GM19438 (cell line): Measurements from ENCODE around the gene FOXP1.
"Not testable (repeated sequence)": the region's sequence is repeated elsewhere in the genome, so short reads cannot be mapped to it uniquely, and the experiment has no call there.

Experiments used
- ATAC-seq: cut with Tn5 transposase; IDR thresholded peaks from one replicate; pipeline ENCODE4 v1.9.1; 2021; ENCODE audit warnings: low read depth; ENCODE audit not compliant: unreplicated experiment

The FOXP1 gene

GRCh38 chr3:71355862-71356261, 227.7 kb downstream of the FOXP1 start:
- no peak for ATAC-seq

- no peak for ATAC-seq
Observed at GRCh38 chr3:71355037-71355436, 228.5 kb downstream of the FOXP1 start.

GRCh38 chr3:71351403-71352149, 232.0 kb downstream of the FOXP1 start:
- ATAC-seq = no peak

- ATAC-seq = no peak
Observed at GRCh38 chr3:71350998-71351397, 232.5 kb downstream of the FOXP1 start.

- ATAC-seq = no peak
Observed at GRCh38 chr3:71348831-71349230, 234.7 kb downstream of the FOXP1 start.

- no peak for ATAC-seq
Observed at GRCh38 chr3:71348001-71348632, 235.4 kb downstream of the FOXP1 start.

GRCh38 chr3:71346061-71346460, 237.5 kb downstream of the FOXP1 start:
- ATAC-seq = no peak

- ATAC-seq = no peak
Observed at GRCh38 chr3:71345429-71346040, 238.0 kb downstream of the FOXP1 start.

- no peak for ATAC-seq
Observed at GRCh38 chr3:71341721-71342120, 241.8 kb downstream of the FOXP1 start.

- no peak for ATAC-seq
Observed at GRCh38 chr3:71339049-71339448, 244.5 kb downstream of the FOXP1 start.

- no peak for ATAC-seq
Observed at GRCh38 chr3:71332813-71333212, 250.7 kb downstream of the FOXP1 start.

- ATAC-seq = no peak
Observed at GRCh38 chr3:71330909-71331308, 252.6 kb downstream of the FOXP1 start.

GRCh38 chr3:71330505-71330904, 253.0 kb downstream of the FOXP1 start:
- no peak for ATAC-seq

- no peak for ATAC-seq
Observed at GRCh38 chr3:71329817-71330216, 253.7 kb downstream of the FOXP1 start.

GRCh38 chr3:71328926-71329325, 254.6 kb downstream of the FOXP1 start:
- no peak for ATAC-seq

- no peak for ATAC-seq
Observed at GRCh38 chr3:71327936-71328335, 255.6 kb downstream of the FOXP1 start.

- ATAC-seq = no peak
Observed at GRCh38 chr3:71325715-71326114, 257.8 kb downstream of the FOXP1 start.

- not testable (repeated sequence) for ATAC-seq
Observed at GRCh38 chr3:71324224-71324623, 259.3 kb downstream of the FOXP1 start.

GRCh38 chr3:71323558-71323957, 260.0 kb downstream of the FOXP1 start:
- ATAC-seq = no peak

GRCh38 chr3:71322154-71322553, 261.4 kb downstream of the FOXP1 start:
- ATAC-seq = no peak

GRCh38 chr3:71319771-71320170, 263.8 kb downstream of the FOXP1 start:
- no peak for ATAC-seq

GRCh38 chr3:71318458-71318827, 265.1 kb downstream of the FOXP1 start:
- no peak for ATAC-seq
